Measurements from ENCODE around the gene TAAR6.
"Not testable (repeated sequence)": the region's sequence is repeated elsewhere in the genome, so short reads cannot be mapped to it uniquely, and the experiment has no call there.

TAAR6 gene

GRCh38 chr6:132590362-132590761, 20.2 kb downstream of the TAAR6 start:
- DNase-seq (ENCODE audit: low spot score) = no peak

DNA sequence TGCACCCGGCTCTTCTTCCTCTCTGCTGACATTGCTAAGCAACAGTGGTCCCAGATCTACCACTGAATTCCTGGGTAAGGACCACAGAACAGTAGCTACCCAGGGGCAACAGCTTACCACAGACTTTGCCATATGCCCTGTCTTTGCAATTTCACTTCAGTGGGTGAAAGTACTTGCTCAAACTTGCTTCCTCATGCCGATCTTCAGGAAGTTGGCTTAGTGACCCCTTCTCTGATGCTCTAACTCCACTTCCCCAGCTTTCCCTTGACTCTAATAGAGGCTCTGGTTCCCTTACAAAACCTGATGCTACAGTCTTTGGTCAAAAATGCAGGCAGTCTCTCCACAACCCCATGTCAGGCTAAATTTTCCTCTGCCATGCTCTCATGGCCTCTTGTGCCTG, 22.7 kb downstream of the TAAR6 start:
- no peak for DNase-seq (ENCODE audit: low spot score)

DNA sequence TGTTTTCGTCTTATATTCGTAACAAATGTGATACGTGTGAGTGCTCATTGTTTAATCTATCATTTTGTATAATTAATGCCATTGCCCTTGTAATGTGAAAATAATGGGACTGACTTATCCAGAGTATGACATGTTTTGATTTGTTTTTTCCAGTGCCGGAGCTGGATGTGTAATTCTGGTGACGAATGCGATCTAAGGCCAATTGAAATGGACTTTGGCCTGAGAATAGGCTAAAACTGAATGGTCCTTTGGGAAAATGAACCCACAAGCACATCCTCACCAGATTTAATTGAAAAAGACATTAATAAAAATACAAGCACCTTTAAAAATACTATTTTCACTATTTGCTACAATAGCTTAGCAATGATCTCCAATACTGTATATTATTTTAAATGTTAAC, 26.1 kb downstream of the TAAR6 start:
- DNase-seq (ENCODE audit: low spot score) = no peak

GRCh38 chr6:132598473-132598872, 28.4 kb downstream of the TAAR6 start:
- DNase-seq (ENCODE audit: low spot score) = no peak

DNA sequence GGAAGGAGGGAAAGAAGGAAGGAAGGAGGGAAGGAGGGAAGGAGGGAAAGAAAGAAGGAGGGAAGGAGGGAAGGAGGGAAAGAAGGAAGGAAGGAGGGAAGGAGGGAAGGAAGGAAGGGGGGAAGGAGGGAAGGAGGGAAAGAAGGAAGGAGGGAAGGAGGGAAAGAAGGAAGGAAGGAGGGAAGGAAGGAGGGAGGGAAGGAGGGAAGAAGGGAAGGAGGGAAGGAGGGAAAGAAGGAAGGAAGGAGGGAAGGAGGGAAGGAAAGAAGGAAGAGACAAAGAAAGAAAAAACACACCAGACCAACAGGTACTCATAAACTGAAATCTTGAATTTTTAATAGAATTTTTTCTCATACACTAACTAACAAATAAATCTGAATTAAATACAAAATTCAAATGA, 30.8 kb downstream of the TAAR6 start:
- not testable (repeated sequence) for DNase-seq (ENCODE audit: low spot score)

DNA sequence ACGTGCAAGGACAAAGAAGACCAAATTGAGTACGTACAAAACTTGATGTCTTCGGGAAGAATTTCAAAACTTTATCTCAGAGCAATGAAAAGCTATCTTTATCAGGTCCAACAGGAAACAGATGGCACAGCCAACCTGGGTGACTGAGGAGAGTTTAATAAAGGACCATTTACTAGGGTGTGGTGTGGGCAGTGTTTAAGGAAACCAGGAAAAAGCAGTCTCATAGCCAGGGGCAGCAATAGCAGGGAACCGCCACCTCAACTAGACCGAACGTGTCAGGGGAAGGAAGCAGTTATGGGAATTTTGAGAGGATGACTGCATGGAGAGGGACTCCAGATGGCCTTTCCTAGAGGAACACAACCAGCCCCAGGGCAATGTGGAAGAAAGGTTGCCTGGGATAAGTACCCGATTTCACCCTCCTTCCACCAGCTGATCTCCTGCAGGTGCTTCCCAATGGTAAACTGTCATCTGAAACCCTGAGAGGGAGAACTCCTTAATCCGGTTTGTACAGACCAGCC, 34.6 kb downstream of the TAAR6 start:
- no peak for DNase-seq (ENCODE audit: low spot score)

GRCh38 chr6:132607544-132608233, 37.6 kb downstream of the TAAR6 start:
- no peak for DNase-seq (ENCODE audit: low spot score)

DNA sequence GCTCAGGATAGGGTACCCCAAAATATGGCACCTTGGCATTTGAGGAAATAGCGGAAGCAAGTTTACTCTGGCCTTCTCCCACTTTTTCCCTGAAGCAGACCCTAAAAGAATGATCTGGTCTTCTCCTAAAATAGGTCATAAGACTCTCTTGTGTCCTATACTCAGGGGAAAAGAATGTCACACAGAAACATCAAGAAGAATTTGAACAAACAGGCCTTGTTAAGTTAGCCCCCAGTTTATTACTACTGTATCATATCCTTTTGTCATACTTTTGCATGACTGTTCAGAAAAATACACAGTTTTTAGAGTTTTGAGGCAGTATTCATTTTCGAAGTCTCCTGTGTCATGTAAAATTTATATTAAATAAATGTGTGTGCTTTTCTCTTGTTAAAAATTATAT, 41.5 kb downstream of the TAAR6 start:
- no peak for DNase-seq (ENCODE audit: low spot score)

GRCh38 chr6:132612449-132613108, 42.5 kb downstream of the TAAR6 start:
- DNase-seq (ENCODE audit: low spot score) = no peak

DNA sequence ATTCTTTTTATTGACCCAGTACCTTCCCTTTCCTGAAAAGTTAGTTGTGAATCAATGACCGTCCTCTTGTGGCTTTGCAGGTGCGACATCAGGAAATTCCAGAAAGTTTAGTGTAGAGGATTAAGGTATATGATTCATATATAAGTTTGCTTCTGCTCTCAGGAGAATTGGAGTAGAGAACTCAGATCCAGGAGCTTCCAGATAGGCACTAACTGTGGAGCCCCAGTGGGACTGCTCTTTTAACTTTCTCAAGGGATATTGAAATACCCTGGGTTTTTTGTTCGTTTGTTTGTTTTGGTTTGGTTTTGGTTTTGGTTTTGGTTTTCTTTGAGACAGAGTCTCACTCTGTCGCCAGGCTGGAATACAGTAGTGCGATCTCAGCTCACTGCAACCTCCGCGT, 44.4 kb downstream of the TAAR6 start:
- DNase-seq (ENCODE audit: low spot score) = no peak

GRCh38 chr6:132616677-132617076, 46.6 kb downstream of the TAAR6 start:
- DNase-seq (ENCODE audit: low spot score) = no peak

All from hematopoietic multipotent progenitor cell treated with erythropoietin and hydrocortisone succinate and interleukin-3 and kit ligand, for 17 days (in vitro differentiated cells).